B cell (primary cell): ENCODE measurements around the gene NIN. TPM values are rescaled to one million over a fixed set of nuclear protein-coding genes. Genes with fewer than 3 reads are reported as not detected.

ENCODE experiments used
- ATAC-seq: fragments of 200-7000 bp; cut with Tn5 transposase; one replicate; pipeline ENCODE4 v1.10.0; 2021; ENCODE audit warnings: low read depth, mild to moderate bottlenecking, moderate number of reproducible peaks, moderate library complexity
- CTCF ChIA-PET: fragments of 350-600 bp; sonication (Branson Sonifier 250); formaldehyde crosslinking; loops from one replicate; lab custom pipeline; 2021; ENCODE audit warnings: antibody characterized with exemption, inconsistent platforms; lab: Charles Lee
- POLR2A ChIA-PET: fragments of 350-600 bp; sonication (Branson Sonifier 250); formaldehyde crosslinking; loops from one replicate; lab custom pipeline; 2021; ENCODE audit warnings: antibody characterized with exemption; lab: Charles Lee
- DNase-seq: peaks from one replicate; pipeline ENCODE4 v3.0.0; 2013
- H2AFZ ChIP-seq: 2 replicates; pipeline ENCODE4 v1.6.1; 2012; ENCODE audit warnings: mild to moderate bottlenecking, low read depth, low read length; ENCODE audit not compliant: insufficient read depth, poor library complexity, severe bottlenecking
- H3K27ac ChIP-seq, 2 donors: 1 replicate in 1 of 2; 2 replicates in 1 of 2; pipeline ENCODE4 v1.5.1; 2012 to 2013; ENCODE audit warnings: low read length in 2 of 2, mild to moderate bottlenecking in 2 of 2, moderate library complexity in 1 of 2
- H3K27me3 ChIP-seq, 4 experiments: fragments of 200-600 bp in 1 of 4; sonication (generic) in 1 of 4; replicated peaks in 1 of 4; 1 replicate in 2 of 4; 2 replicates in 2 of 4; pipeline versions ENCODE4 v1.6.1 to v1.7.0; 2013 to 2016; ENCODE audit warnings: low read length in 3 of 4, mild to moderate bottlenecking in 2 of 4, mixed read lengths in 1 of 4, moderate library complexity in 1 of 4; ENCODE audit not compliant: insufficient read depth in 4 of 4, control insufficient read depth in 3 of 4; ENCODE audit errors: control extremely low read depth in 1 of 4
- H3K36me3 ChIP-seq, 2 experiments: replicated peaks in 1 of 2; 1 replicate in 1 of 2; 2 replicates in 1 of 2; pipeline versions ENCODE4 v1.6.1 to v1.7.1; 2013; ENCODE audit warnings: low read length in 1 of 2; ENCODE audit not compliant: insufficient read depth in 2 of 2, control insufficient read depth in 1 of 2; ENCODE audit errors: control extremely low read depth in 1 of 2, extremely low read depth in 1 of 2
- H3K4me1 ChIP-seq, 2 donors: fragments of 200-600 bp in 1 of 2; sonication (generic) in 1 of 2; 1 replicate in 1 of 2; 2 replicates in 1 of 2; pipeline versions ENCODE4 v1.5.1 to v1.6.1; 2013 to 2017; ENCODE audit warnings: low read length in 2 of 2; ENCODE audit not compliant: control insufficient read depth in 2 of 2, insufficient read depth in 2 of 2
- H3K4me2 ChIP-seq: replicated peaks from 2 replicates; pipeline ENCODE3; 2012; ENCODE audit warnings: mild to moderate bottlenecking, low read depth, low read length; ENCODE audit not compliant: poor library complexity, severe bottlenecking
- H3K4me3 ChIP-seq, 5 experiments: fragments of 200-600 bp in 1 of 5; sonication (generic) in 1 of 5; 1 replicate in 3 of 5; 2 replicates in 2 of 5; pipeline versions ENCODE4 v1.5.1 to v1.7.0; 2011 to 2016; ENCODE audit warnings: low read length in 4 of 5, mild to moderate bottlenecking in 4 of 5, low read depth in 2 of 5, control low read depth in 1 of 5, moderate library complexity in 1 of 5; ENCODE audit not compliant: insufficient read depth in 1 of 5; ENCODE audit errors: control extremely low read depth in 1 of 5, extremely low read depth in 1 of 5
- H3K79me2 ChIP-seq: fragments of 200-600 bp; sonication (generic); one replicate; pipeline ENCODE4 v1.6.0; 2016; ENCODE audit warnings: low read length; ENCODE audit not compliant: control insufficient read depth, insufficient read depth
- H3K9ac ChIP-seq: fragments of 200-600 bp; sonication (generic); 2 replicates; pipeline ENCODE4 v1.6.1; 2017; ENCODE audit warnings: mild to moderate bottlenecking, low read length, moderate library complexity
- H3K9me3 ChIP-seq, 3 donors: one replicate each; pipeline versions ENCODE4 v1.6.1 to v1.7.1; 2013; ENCODE audit warnings: low read length in 2 of 3; ENCODE audit not compliant: control insufficient read depth in 2 of 3, insufficient read depth in 1 of 3; ENCODE audit errors: control extremely low read depth in 1 of 3
- H4K20me1 ChIP-seq: 2 replicates; pipeline ENCODE4 v1.6.0; 2012; ENCODE audit warnings: mild to moderate bottlenecking, low read length; ENCODE audit not compliant: insufficient read depth, control insufficient read depth, poor library complexity, severe bottlenecking
- H3K27ac Mint-ChIP-seq: one replicate; pipeline ENCODE4 v1.8.0; 2021; ENCODE audit warnings: mixed read lengths
- H3K27me3 Mint-ChIP-seq: one replicate; pipeline ENCODE4 v1.8.0; 2021; ENCODE audit warnings: mixed read lengths
- H3K4me1 Mint-ChIP-seq: one replicate; pipeline ENCODE4 v1.8.0; 2021; ENCODE audit warnings: mixed read lengths
- H3K4me3 Mint-ChIP-seq: one replicate; pipeline ENCODE4 v1.8.0; 2021; ENCODE audit warnings: mixed read lengths
- H3K9me3 Mint-ChIP-seq: one replicate; pipeline ENCODE4 v1.8.0; 2022; ENCODE audit warnings: mixed read lengths; ENCODE audit not compliant: insufficient read depth
- CTCF ChIP-seq: fragments of 200-600 bp; IDR thresholded peaks from one replicate; pipeline ENCODE4 v1.8.0; 2022; ENCODE audit warnings: antibody characterized with exemption, mild to moderate bottlenecking
- EZH2 ChIP-seq: IDR thresholded peaks from 2 replicates; pipeline ENCODE4 v1.6.1; 2012; ENCODE audit warnings: borderline replicate concordance, low read depth, mild to moderate bottlenecking, moderate library complexity, low read length; ENCODE audit not compliant: insufficient read depth, poor library complexity, severe bottlenecking
- WGBS: methylation state at CpG from one replicate; pipeline ENCODE4 v1.1.5; 2013; ENCODE audit warnings: missing lambda C conversion rate; ENCODE audit not compliant: insufficient coverage; 5-methylcytosine and 5-hydroxymethylcytosine counted together
- intact Hi-C: fragments of 100-400 bp; cut with micrococcal nuclease; formaldehyde crosslinking; loops from one replicate; pipeline ENCODE4 v1.10.0; 2022
- polyA plus RNA-seq: library from polyadenylated mRNA; depleted of rRNA; stranded (reverse); fragments of >200 nt; gene quantifications from 2 replicates; pipeline ENCODE4 v1.2.3, GENCODE V29; 2012
- total RNA-seq, 2 donors: library from RNA; stranded (reverse); fragments of 120-200 nt in 1 of 2; gene quantifications; 1 replicate in 1 of 2; 2 replicates in 1 of 2; pipeline versions ENCODE4 v1.2.3 to v1.2.4, GENCODE V29; 2013 to 2022

The NIN gene
- total and polyA plus RNA-seq, 2 donors (not counting 1 experiment from before 2014, with no cell fraction given) = 25.4 to 219 TPM

GRCh38 chr14:50745401-50746058, 85.4 kb downstream of the NIN start:
- Mint-ChIP-seq H3K9me3 (no peaks in the 10 kb centered on the region), H3K27ac (no peak overlapping the region), H3K27me3 (no peaks in the 10 kb centered on the region), H3K4me3 (no peak overlapping the region), H3K4me1 (peaks cover 5% of the 10 kb centered on the region)
- Histone ChIP-seq H3K4me1 (no peaks in the 10 kb centered on the region), H3K36me3 (peaks cover 29 to 82% of the 10 kb centered on the region in 2 experiments), H4K20me1 (peaks cover 5% of the 10 kb centered on the region), H3K79me2 (peaks cover 6% of the 10 kb centered on the region), H3K27me3 (no peaks in the 10 kb centered on the region), H3K27ac (no peak overlapping the region), H3K4me2 (no peak overlapping the region), H3K9me3 (no peaks in the 10 kb centered on the region), H3K4me3 (no peak overlapping the region), H3K9ac (no peak overlapping the region), H2AFZ (no peak overlapping the region)
- CTCF ChIA-PET = interaction anchor here (0.6 to 2.2 kb wide), 4 partner anchors 11 to 145 kb away, joined by 3 to 7 read pairs (median 4); no protein-coding TSS in a partner anchor
- intact Hi-C loops = no loop called here
- POLR2A ChIA-PET = no interaction called here
- ATAC-seq (no peak), DNase-seq (no peak)
- TF ChIP-seq CTCF (no peak), EZH2 (no peak)
- WGBS = no CpG with 5 or more reads among the region's 5 CpGs

- CTCF ChIA-PET = interaction anchor here (1.1 to 2.2 kb wide), 3 partner anchors 13 to 117 kb away, joined by 4 to 7 read pairs (median 5); no protein-coding TSS in a partner anchor
- no peak overlapping the region for H2AFZ ChIP-seq
- Mint-ChIP-seq H3K4me3 (no peak overlapping the region), H3K4me1 (peaks cover 5% of the 10 kb centered on the region), H3K27ac (peak overlapping the region; percentile 38), H3K27me3 (no peaks in the 10 kb centered on the region), H3K9me3 (no peaks in the 10 kb centered on the region)
- intact Hi-C loops = no loop called here
- H4K20me1 ChIP-seq = peaks cover 5% of the 10 kb centered on the region
- H3K4me3 ChIP-seq = no peak overlapping the region
- no peak overlapping the region for H3K27ac ChIP-seq
- no peaks in the 10 kb centered on the region for H3K9me3 ChIP-seq
- TF ChIP-seq CTCF (no peak), EZH2 (no peak)
- no peak overlapping the region for H3K4me2 ChIP-seq
- DNase-seq (no peak), ATAC-seq (no peak)
- H3K79me2 ChIP-seq = peaks cover 6% of the 10 kb centered on the region
- peaks cover 22 to 74% of the 10 kb centered on the region in 2 experiments for H3K36me3 ChIP-seq
- H3K9ac ChIP-seq = no peak overlapping the region
- no peaks in the 10 kb centered on the region for H3K27me3 ChIP-seq
- H3K4me1 ChIP-seq = peaks cover 3 to 4% of the 10 kb centered on the region in 2 donors
- WGBS = no CpG with 5 or more reads among the region's 3 CpGs
- POLR2A ChIA-PET = no interaction called here
Measured at GRCh38 chr14:50744231-50744630, 86.7 kb downstream of the NIN start.
